Activated CD8-positive, alpha-beta memory T cell treated with anti-CD3 and anti-CD28 coated beads for 4 hours (primary cell): Measurements from ENCODE around the gene SIRPA.

Source experiments
- DNase-seq, 2 donors: peaks; one replicate each; pipeline ENCODE4 v3.0.0-alpha.2; 2020; ENCODE audit warnings: low read depth in 2 of 2

The SIRPA gene

DNA sequence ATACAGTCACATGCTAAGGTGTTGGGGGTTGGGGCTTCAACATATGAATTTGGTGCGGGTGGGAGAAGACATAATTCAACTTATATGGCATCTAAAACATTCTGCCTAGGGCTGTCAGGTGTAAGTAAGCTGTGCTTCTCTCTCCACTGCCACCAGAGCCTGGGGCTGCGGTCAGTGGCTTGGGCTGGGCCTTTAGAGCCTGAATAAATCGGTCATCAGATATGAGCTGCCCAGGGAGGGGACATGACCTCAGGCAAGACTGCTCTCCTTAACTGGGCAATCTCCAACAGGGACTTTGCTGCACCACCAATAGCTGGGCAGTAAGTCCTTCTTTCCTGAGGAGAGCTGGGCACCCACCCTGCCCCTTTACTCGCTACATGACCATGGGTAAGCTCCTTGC lies 24.9 kb upstream of the SIRPA start:
- no peak for DNase-seq

DNA sequence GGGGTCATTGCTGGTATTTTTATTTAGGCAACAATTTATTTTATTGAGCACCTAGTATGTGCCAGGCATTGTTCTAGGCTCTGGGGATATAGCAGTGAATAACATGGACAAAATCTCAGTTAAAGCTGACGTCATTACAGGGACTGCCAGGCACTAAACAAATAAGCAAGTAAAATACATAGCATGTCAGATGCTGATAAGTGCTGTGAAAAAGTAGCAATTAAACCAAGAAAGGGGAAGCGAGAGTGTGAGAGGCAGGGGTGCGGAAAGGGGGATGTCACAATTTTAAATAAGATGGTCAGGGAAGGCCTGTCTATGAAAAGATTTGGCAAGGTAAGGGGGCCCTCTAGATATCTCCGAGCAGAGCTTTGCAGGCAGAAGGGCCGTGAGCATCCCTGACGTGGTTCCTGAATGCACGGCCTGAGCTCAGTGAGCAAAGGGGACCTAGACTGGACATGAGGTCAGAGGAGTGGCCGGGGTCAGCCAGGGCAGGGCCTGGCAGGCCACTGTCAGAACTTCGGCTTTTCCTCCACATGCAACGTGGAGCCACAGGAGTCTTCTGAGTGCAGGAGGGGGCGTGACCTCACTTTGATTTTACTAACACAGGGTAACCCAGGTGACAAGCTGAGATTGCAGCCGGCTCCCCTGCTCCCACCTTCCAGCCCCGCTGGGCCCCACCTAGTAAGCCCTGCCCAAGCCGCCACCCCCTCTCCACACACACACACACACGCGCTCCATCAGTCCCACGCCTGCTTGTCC lies 24.2 kb upstream of the SIRPA start:
- no peak for DNase-seq

DNA sequence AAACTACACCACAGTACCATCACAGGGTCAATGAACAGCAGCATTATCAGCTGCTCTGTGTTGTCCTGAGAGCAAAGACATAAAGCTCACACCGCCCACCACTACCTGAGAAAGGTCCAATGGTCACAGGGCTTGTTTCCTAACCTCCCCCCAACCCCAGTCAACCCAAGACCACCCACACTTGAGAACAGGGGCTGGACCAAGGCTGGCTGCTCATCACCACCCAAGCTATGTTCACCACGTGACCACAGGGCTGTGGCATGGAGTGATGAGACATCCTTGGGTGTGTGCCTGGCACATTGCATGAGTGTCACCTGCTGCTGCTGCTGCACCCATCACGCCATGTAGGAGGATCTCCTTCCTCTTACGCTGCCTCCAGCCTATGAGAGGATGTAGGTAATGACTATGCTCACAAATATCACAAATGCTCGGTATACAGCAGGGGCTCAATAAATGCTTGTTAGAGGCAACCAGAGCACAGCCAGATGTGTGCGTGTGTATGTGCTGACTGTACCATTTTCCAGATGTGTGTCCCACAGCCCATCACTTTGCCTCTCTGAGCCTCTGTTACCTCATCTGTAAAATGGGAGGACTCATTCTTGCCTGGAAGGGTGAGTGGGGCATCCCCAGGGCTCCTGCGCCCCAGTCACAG lies 23.3 kb upstream of the SIRPA start:
- no peak for DNase-seq

DNA sequence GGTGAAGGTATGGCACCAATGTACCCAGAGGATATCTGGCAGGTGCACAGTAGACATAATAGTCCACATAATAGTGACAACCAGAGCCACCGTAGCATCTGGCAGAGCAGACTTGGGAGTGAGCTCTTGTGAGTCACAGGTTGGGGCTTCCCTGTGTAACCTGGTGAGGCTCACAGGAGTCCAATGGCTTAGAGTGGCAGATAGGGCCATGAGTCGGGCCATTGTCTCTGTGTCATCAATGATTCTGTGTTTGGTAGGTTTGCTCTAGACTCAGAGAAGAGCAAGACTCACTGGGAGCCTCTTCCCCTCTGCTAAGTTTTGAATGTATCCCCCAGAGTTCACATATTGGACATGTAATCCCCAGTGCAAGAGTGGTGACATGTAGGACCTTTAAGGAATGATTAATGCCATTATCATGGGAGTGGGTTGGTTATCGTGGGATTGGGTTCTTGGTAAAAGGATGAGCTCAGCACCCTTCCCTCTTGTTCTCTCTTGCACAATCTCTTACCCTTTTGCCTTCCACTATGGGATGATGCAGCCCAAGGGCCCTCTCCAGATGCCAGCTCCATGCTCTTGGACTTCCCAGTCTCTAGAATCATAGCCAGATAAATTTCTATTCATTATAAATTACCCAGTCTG lies 22.6 kb upstream of the SIRPA start:
- DNase-seq = no peak

DNA sequence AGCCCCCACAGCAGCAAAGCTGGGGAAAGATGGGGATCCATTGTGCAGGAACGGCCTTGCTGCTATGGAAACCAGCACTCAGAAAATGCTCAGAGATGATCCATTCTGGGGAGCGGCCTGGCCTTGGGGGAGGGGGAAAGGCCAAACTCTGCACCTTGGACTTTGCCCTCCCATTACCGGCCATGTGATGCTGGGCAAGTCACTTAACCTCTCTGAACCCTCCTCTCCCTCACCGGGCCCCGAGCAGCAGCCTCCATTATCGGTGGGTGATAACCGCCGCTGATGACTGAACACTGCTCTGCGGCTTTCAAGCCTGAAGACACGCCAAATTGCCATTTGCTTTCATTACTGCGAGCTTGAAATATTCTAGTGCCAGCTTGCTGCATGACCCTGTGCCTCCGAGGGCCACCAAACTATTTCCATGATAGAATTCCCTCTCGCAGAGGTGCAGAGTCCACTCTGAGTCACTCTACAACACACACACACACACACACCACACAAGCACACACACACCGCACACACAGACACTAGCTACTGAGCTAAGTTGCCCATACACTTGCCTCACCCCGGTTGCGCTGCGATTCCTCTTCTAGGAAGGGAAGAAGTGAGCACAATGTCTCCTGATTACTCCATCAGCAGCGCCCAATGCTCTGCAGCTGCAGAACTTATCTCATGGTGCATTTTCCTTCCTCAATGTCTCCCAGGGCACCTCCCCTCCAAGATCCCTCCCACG lies 20.6 kb upstream of the SIRPA start:
- no peak for DNase-seq

DNA sequence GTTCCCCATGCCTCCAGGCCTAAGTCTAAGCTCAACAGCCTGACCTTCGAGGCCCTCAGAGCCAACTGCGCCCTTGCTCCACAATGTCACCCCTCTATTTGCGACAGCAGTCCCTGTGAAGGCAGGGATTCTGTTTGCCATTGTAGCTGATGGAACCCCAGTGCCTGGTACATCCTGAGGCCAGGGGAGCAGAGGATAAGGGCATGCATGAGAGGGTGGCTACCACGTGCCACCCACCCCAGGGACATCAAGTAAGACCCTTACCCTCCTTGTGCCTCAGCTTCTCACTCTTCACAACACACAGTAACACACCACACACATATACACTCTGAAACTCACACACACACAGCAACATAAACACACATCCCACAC lies 20.0 kb upstream of the SIRPA start:
- DNase-seq = no peak

DNA sequence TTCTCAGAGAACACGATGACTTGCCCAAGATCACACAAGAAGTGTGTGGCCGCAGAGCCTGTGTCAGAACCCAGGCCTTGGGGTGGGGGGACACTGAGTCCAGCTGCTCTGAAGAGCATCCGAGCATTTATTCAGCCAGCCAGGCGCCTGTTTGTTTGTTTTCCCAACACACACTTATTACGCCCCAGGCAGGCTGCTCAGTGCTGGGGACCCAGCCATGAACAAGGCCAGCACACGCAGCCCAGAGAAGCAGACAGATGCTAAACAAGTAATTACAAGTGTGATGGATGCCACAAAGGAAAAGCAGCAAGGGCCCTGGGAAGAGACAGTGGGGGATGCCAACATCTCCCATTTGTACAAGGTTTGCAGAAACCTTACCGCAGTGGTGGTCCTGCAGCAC lies 19.4 kb upstream of the SIRPA start:
- no peak for DNase-seq

DNA sequence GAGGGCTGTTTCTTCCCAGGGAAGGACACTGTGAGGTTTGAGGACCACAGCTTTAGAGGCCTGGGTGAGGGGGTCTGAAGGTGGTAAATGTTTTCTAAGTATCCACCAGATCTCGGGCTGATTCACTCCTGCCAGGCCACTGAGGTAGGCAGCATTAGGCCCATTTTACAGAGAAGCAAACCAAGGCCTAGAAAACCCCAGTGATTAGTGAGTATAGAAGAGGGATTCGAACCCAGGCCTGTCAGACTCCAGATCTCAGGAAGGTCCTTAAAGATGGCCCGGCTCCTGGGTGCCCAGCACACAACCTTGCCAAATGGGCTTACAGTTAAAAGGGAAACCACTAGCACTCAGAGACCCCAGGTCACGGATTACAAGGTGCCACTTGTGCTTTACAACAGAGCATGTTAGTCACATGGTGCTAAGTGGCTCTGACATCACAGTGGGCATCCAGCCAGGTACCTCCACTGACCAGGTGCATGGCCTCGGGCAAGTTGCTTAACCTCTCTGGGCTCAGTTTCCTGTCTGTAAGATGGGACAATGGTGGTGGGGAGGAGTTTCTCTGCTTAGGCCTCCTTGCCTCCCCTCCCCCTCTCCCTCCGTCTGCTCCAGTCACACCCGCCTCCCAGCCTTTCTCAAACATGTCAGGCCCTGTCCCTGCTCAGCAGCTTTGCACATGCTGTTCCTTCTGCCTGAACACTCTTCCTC lies 18.8 kb upstream of the SIRPA start:
- DNase-seq = no peak

DNA sequence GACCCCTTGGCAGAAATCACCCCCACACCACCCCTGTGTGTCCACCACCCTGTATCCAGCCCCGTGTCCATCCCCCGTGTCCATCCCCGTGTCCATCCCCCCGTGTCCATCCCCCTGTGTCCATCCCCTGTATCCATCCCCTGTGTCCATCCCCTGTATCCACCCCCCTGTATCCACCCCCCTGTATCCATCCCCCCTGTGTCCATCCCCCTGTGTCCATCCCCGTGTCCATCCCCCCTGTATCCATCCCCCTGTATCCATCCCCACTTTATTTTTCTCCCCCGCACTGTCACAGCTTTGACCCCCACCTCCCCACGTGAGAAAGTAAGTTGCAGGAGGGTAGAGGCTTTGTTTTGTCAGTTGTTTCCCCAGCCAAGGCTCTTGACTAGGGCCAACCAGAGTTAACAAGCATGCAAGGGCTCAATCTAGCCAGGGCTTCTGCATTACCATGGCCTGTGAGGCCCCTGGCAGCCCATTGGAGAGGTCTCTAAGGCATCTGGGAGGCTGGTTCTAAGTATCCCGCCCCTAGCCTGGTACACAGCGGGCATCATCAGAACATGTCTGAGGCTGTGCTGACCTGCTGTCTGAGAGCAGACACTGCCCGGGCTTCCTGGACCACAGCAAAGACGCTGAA lies 18.1 kb upstream of the SIRPA start:
- no peak for DNase-seq

DNA sequence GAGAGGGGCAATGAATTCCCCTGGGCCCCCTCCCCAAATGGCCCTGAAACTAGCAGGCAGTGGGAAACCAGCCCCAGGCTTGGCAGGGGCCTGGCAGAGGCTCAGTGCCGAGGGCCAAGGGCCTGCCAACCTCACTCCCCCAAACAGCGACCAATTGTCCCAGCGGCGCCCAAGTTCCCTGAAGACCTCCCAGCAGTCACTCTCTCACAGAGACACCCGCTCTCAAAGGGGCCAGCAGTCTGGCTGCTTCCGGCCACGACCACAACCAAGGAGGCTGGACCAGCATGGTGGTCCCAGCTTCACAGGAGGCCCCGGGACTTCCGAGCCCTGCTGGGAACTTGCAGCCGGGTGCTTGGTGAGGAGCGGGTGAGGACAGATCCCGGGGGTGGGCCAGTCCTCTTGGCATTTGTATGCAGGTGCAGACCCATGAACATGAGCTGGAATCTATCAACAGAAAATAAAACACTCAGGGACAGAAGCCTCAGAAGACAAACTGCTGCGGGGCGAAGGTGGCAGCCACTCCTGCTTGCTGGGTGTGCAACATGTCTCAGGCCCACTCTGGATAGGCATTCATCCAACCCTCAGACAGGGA lies 17.5 kb upstream of the SIRPA start:
- DNase-seq = no peak

DNA sequence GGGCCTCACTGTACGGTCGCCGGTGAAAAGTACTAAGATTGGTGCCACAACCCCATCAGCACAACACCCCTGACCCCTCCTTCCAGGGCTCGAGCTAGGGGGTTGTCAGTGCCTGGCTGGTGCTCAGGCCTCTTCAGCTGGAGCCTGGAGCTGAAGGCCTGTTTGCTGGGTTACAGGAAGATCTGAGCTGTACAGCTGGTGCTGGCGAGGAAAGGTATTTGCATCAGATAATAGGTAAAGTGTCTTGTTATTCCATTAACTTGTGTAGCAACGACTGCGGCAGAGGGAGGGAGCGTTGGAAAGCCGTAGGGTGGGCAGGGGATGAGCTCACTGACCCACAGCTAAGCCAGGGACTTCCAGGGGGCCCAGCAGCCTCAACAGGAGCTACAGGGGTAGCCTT lies 15.8 kb upstream of the SIRPA start:
- DNase-seq = no peak

DNA sequence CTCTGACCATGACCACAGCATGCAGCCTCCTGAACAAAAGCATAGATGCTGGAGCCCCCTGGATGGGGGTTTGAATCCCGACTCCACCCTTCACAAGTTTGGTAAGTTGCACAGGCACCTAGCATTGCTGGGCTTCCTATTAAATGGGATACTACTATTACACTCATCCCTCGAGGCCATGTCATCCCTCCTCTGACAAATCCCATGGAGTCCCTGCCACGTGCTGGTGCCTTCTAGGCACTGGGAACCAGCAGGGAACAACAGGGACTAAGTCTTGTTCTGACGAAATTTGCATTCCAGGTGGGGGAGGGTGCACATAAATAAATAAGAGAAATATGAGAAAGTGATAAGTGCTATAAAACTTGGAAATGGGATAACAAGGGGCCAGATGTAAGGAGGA lies 15.3 kb upstream of the SIRPA start:
- no peak for DNase-seq

DNA sequence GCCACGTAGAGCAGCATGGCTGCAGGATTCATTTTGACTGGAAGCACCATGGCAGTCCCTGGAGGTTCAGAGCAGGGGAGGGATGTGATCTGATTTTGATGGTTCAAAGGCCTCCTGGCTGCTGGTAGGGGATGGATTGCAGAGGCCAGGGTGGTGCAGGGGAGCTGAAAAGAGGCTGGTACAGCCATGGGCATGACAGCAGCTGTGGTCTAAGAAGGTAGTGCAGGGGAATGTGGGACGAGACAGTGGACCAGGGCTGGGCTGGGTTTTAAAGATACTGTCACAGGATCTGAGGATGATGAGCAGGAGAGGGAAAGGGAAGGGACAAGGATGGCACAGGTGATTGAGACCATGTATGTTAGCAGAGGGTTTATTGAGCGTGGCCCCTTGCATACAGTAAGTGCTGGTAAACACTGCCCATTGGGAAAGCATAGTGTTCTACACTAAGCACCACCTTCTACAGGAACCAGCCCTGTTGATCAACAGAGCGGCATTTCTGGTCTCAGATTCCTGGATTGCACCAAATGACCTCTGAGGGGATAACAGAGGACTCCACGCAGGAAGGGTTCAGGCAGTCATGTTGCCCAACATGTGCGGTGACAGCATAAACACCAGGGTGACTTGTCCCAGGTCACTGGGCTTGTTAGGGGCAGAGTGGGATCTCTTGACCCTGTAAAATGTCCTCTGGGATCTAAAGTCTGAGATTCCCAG lies 14.5 kb upstream of the SIRPA start:
- DNase-seq = no peak

DNA sequence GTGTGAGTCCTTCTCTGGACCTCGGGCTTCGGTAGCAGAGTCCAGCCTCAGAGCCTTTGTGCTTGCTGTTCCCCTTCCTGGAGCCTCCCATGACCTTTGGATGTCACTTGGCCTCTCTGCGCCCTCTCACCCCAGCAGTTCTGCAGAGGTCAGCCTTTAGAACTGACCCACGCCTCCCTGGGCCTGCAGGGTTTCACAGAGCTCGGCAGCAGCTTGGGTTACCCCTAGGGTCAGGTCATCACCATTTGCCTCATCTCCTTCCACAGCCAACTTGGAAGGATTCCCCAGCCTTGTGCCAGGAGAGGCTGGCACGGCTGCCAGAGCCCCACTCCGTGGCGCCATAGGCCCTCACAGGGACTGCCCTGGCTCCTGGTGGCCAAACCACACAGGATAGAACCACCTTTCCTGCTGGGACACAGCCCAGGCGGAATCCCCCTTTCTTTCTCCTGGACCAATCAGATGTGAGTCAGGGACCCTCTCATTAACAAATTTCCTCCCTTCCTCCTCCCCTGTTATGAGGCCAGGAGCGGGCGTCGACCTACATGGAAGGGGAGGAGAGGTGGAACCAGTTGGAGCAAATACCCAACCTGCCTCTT lies 13.9 kb upstream of the SIRPA start:
- DNase-seq = no peak

DNA sequence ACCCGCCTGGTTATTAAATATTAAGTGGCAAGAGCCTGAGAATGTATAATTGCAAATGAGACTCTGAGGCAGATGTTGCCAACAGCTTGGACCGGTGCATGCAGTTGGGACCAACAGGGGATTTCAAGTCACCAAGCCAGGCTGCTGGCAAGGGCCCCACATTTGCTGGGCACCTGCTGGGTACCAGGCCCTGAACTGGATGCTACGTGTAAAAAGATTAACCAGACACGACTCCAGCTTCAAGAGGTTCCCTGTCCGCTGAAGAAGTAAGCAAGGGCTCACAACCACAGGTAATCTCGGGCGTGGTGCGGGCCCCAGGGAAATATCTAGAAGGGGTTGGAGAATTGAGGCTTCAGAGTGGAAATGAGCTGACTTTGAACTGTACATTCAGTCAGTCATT lies 13.2 kb upstream of the SIRPA start:
- DNase-seq = no peak

DNA sequence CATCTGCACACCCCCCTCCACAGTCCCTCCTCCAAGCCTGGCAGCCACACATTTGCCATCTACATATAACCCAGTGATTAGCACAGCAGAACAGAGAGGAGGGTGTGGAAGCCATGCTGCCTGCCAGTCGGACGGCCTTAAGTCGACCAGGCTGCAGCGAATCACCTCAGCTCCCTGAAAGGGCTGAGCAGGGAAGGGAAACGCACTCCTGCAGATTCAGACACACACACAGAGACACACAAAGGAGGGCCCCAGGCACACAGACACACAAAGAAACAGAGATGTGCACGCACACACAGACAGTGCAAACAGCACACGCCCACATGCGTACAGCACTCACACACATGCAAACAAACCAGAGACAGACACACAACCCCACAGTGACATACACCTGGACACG lies 11.2 kb upstream of the SIRPA start:
- no peak for DNase-seq

DNA sequence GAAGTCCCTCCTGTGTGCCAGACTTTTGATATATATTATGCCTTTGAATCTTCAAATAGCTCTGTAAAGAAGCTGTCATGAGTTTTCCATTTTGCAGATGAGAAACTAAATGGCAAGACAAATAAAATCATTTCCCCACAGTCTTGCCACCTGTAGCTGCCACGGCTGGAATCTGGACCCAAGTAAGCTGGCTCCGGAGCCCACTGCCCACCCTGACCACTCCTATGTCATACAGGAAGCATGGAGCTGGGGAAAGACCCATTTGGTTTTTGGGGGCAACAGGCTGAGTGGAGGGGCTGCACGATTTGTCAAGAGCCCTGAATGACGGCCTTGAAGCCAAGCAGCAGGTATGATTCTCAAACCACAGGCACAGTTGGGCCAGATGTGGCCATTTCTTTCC lies 10.0 kb upstream of the SIRPA start:
- DNase-seq = no peak

DNA sequence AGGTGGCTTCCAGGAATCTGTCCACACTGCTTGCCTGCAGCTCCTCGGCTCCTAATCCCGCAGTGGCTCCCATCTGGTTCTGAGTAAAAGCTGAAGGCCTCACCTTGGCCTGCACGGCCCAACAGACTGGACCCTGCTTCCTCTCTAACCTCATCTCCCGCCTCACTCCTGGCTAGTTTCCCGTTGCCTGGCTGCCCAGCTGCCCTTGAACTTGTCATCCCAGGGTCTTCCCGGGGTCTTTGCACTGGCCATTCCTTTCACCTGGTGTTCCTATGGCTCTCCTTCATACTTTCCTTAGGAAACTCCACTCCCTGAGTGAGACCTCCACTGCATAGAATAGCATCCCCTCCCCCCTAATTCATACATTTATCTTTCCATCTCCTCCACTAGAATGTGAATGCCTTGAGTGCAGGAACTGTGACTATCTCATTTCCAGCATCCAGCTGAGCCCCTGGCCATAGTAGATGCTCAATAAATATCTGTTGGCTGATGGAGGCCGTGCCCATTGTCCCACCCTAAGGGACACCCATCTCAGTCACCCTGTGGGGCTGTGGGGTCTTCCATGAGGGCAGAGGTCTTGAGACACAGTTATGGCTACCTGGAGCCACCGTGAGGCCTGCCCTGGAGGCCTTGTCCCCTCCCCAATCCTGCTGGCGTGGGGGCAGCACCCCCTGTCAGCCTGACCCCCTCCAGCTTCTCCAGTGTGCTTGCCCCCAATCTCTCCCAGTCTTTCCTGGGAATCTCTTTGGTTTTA lies 9.1 kb upstream of the SIRPA start:
- DNase-seq = no peak

DNA sequence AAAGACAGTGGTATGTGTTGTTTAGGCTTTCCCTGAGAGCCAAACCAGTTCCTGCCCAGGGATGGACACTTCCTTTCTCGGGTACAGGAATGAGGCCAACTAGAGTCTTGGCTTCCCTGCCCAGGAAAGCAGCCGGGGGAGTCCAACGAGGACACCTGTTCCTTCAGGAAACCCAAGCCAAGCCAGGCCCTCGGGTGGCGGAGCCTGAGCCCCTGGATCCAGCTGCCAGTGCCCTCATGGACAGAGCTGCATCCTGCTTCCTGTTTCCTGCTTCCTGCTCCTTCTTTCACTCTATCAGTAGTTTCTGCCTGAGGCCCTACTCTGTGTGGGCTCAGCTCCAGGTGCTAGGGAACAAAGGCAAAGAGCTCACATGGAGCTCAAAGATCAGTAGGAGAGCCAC lies 7.9 kb upstream of the SIRPA start:
- no peak for DNase-seq
